ENCODE results near the gene KIF18B. TPM values are rescaled to one million over a fixed set of nuclear protein-coding genes. Genes with fewer than 3 reads are reported as not detected.

The KIF18B gene
- total RNA-seq, 1 donor from 2014 or later, result 1.7 TPM

- intact Hi-C loops (cut with micrococcal nuclease), result no loop called here
- Mint-ChIP-seq H3K36me3 (ENCODE audit: low read depth) (no peaks in the 10 kb centered on the region), H3K27me3 (peaks cover 57% of the 10 kb centered on the region), H3K9me3 (no peaks in the 10 kb centered on the region), H3K27ac (no peak overlapping the region), H3K4me1 (peaks cover 9% of the 10 kb centered on the region), H3K4me3 (no peak overlapping the region)
- no peak for TF ChIP-seq CTCF (IDR thresholded peaks at IDR 0.05)
- no peak for DNase-seq
- ATAC-seq (ENCODE audit: low read depth), result no peak
- ChIA-PET CTCF (no interaction called here), POLR2A (no interaction called here)
These were observed 42.1 kb upstream of the KIF18B start for GRCh38 chr17:44989552-44990138.

GRCh38 chr17:44988044-44988942 lies 40.7 kb upstream of the KIF18B start:
- H3K4me3 Mint-ChIP-seq, result no peak overlapping the region
- CTCF ChIA-PET, result no interaction called here
- no peaks in the 10 kb centered on the region for H3K36me3 Mint-ChIP-seq (ENCODE audit: low read depth)
- POLR2A ChIA-PET, result no interaction called here
- no peak overlapping the region for H3K27ac Mint-ChIP-seq
- peaks cover 9% of the 10 kb centered on the region for H3K4me1 Mint-ChIP-seq
- no peaks in the 10 kb centered on the region for H3K9me3 Mint-ChIP-seq
- H3K27me3 Mint-ChIP-seq, result peaks cover 48% of the 10 kb centered on the region
- no peak for TF ChIP-seq CTCF (IDR thresholded peaks at IDR 0.05)
- DNase-seq (no peak), ATAC-seq (ENCODE audit: low read depth) (no peak)
- intact Hi-C loops (cut with micrococcal nuclease), result no loop called here

- intact Hi-C loops (cut with micrococcal nuclease), result no loop called here
- no peak overlapping the region for H3K27ac Mint-ChIP-seq
- H3K4me3 Mint-ChIP-seq, result no peak overlapping the region
- POLR2A ChIA-PET, result no interaction called here
- peaks cover 9% of the 10 kb centered on the region for H3K4me1 Mint-ChIP-seq
- peaks cover 38% of the 10 kb centered on the region for H3K27me3 Mint-ChIP-seq
- no peak for ATAC-seq (ENCODE audit: low read depth)
- CTCF ChIA-PET, result no interaction called here
- DNase-seq, result no peak
- TF ChIP-seq CTCF (IDR thresholded peaks at IDR 0.05), result no peak
- no peaks in the 10 kb centered on the region for H3K9me3 Mint-ChIP-seq
- H3K36me3 Mint-ChIP-seq (ENCODE audit: low read depth), result no peaks in the 10 kb centered on the region
These were observed 36.0 kb upstream of the KIF18B start for GRCh38 chr17:44983563-44983962.

GRCh38 chr17:44982113-44982702 lies 34.6 kb upstream of the KIF18B start:
- no peak overlapping the region for H3K27ac Mint-ChIP-seq

More at GRCh38 chr17:44982113-44982702, 34.6 kb upstream of the KIF18B start:
- DNase-seq (no peak), ATAC-seq (ENCODE audit: low read depth) (no peak)
- ChIA-PET CTCF (no interaction called here), POLR2A (no interaction called here)
- Mint-ChIP-seq H3K4me1 (peaks cover under 1% of the 10 kb centered on the region), H3K9me3 (no peaks in the 10 kb centered on the region), H3K27me3 (peaks cover 31% of the 10 kb centered on the region), H3K36me3 (ENCODE audit: low read depth) (no peaks in the 10 kb centered on the region), H3K4me3 (no peak overlapping the region)
- TF ChIP-seq CTCF (IDR thresholded peaks at IDR 0.05), result no peak
- intact Hi-C loops (cut with micrococcal nuclease), result no loop called here
